ENCODE results near the gene RABIF.
"Not testable (repeated sequence)": the region's sequence is repeated elsewhere in the genome, so short reads cannot be mapped to it uniquely, and the experiment has no call there.

The RABIF gene

GRCh38 chr1:202835548-202836072, 53.3 kb downstream of the RABIF start:
- H3K36me3 ChIP-seq (replicated peaks) = no peaks in the 10 kb centered on the region
- H3K27me3 ChIP-seq (replicated peaks) = peaks cover 22% of the 10 kb centered on the region
- no peak for DNase-seq
- TF ChIP-seq, protein P1, sequence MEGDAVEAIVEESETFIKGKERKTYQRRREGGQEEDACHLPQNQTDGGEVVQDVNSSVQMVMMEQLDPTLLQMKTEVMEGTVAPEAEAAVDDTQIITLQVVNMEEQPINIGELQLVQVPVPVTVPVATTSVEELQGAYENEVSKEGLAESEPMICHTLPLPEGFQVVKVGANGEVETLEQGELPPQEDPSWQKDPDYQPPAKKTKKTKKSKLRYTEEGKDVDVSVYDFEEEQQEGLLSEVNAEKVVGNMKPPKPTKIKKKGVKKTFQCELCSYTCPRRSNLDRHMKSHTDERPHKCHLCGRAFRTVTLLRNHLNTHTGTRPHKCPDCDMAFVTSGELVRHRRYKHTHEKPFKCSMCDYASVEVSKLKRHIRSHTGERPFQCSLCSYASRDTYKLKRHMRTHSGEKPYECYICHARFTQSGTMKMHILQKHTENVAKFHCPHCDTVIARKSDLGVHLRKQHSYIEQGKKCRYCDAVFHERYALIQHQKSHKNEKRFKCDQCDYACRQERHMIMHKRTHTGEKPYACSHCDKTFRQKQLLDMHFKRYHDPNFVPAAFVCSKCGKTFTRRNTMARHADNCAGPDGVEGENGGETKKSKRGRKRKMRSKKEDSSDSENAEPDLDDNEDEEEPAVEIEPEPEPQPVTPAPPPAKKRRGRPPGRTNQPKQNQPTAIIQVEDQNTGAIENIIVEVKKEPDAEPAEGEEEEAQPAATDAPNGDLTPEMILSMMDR (IDR thresholded peaks at IDR 0.05; ENCODE audit: low read depth, low read length, missing control alignments) = no peak
- H3K4me3 ChIP-seq (ENCODE audit: low read depth, low read length) = no peak overlapping the region
- H3K27ac ChIP-seq = no peak overlapping the region
- in situ Hi-C loops (cut with HindIII; ENCODE audit: low pct_ligation_motif_present, low sequenced_read_pairs) = no loop called here

- H3K4me3 ChIP-seq (ENCODE audit: low read depth, low read length) = no peak overlapping the region
- in situ Hi-C loops (cut with HindIII; ENCODE audit: low pct_ligation_motif_present, low sequenced_read_pairs) = no loop called here
- no peak for DNase-seq
- TF ChIP-seq, protein P1 (IDR thresholded peaks at IDR 0.05; ENCODE audit: low read depth, low read length, missing control alignments) = no peak
- H3K27ac ChIP-seq = no peak overlapping the region
- H3K27me3 ChIP-seq (replicated peaks) = peaks cover 22% of the 10 kb centered on the region
- no peaks in the 10 kb centered on the region for H3K36me3 ChIP-seq (replicated peaks)
Observed at GRCh38 chr1:202834771-202835547, 54.0 kb downstream of the RABIF start.

GRCh38 chr1:202831906-202832305, 57.0 kb downstream of the RABIF start:
- DNase-seq = no peak
- Histone ChIP-seq H3K36me3 (replicated peaks) (no peaks in the 10 kb centered on the region), H3K4me3 (ENCODE audit: low read depth, low read length) (no peak overlapping the region), H3K27me3 (replicated peaks) (peaks cover 12% of the 10 kb centered on the region), H3K27ac (no peak overlapping the region)
- in situ Hi-C loops (cut with HindIII; ENCODE audit: low pct_ligation_motif_present, low sequenced_read_pairs) = no loop called here
- TF ChIP-seq, protein P1 (IDR thresholded peaks at IDR 0.05; ENCODE audit: low read depth, low read length, missing control alignments) = no peak

DNA sequence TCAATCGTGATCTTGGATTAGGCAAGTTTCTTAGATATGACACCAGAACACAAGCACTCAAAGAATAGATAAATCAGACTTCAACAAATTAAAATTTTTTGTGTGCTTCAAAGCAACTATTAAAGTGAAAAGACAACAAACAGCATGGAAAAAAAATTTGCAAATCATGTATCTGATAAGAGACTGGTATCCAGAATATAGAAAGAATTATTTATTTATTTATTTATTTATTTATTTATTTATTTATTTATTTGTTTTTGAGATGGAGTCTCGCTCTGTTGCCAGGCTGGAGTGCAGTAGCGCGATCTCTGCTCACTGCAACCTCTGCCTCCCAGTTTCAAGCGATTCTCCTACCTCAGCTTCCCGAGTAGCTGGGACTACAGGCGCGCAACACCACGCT, 59.7 kb downstream of the RABIF start:
- H3K36me3 ChIP-seq (replicated peaks); H3K4me3 ChIP-seq (ENCODE audit: low read depth, low read length); H3K27ac ChIP-seq; in situ Hi-C loops (cut with HindIII; ENCODE audit: low pct_ligation_motif_present, low sequenced_read_pairs); DNase-seq; H3K27me3 ChIP-seq (replicated peaks): not testable (repeated sequence)

Data from brain microvascular endothelial cell (primary cell).